Uterus (tissue), 4 donors: ENCODE measurements around the gene FKBP7. TPM values are rescaled to one million over a fixed set of nuclear protein-coding genes. Genes with fewer than 3 reads are reported as not detected.

Experiments used
- DNase-seq, 2 donors: peaks; one replicate each; pipeline ENCODE4 v3.0.0-alpha.2; 2019 to 2020
- H3K27ac ChIP-seq, 2 donors: fragments of 200-600 bp; sonication (generic); 1 replicate in 1 of 2; 2 replicates in 1 of 2; pipeline ENCODE4 v1.5.1; 2016 to 2018
- H3K27me3 ChIP-seq, 2 donors: fragments of 200-600 bp; sonication (generic); one replicate each; pipeline ENCODE4 v1.5.1; 2018 to 2019; ENCODE audit warnings: control low read depth in 1 of 2
- H3K36me3 ChIP-seq, 2 donors: fragments of 200-600 bp; sonication (generic); one replicate each; pipeline ENCODE4 v1.5.1; 2019; ENCODE audit warnings: control low read depth in 1 of 2
- H3K4me1 ChIP-seq, 2 donors: fragments of 200-600 bp; sonication (generic); one replicate each; pipeline ENCODE4 v1.5.1; 2018 to 2019; ENCODE audit warnings: control low read depth in 1 of 2
- H3K4me3 ChIP-seq, 2 donors: fragments of 200-600 bp; sonication (generic); 1 replicate in 1 of 2; 2 replicates in 1 of 2; pipeline ENCODE4 v1.5.1; 2018 to 2019; ENCODE audit warnings: mild to moderate bottlenecking in 1 of 2
- H3K9me3 ChIP-seq, 2 donors: fragments of 200-600 bp; sonication (generic); one replicate each; pipeline ENCODE4 v1.5.1; 2019; ENCODE audit warnings: control low read depth in 1 of 2
- CTCF ChIP-seq, 4 experiments: fragments of 200-600 bp in 2 of 4; fragments of 450-650 bp in 2 of 4; sonication (generic) in 2 of 4; IDR thresholded peaks; one replicate each; pipeline ENCODE4 v1.5.1; 2016 to 2019; ENCODE audit warnings: antibody characterized with exemption in 4 of 4, mild to moderate bottlenecking in 2 of 4, moderate library complexity in 1 of 4
- POLR2A ChIP-seq, 2 donors: fragments of 450-650 bp; IDR thresholded peaks; one replicate each; pipeline ENCODE4 v1.6.1; 2016; ENCODE audit warnings: antibody characterized with exemption in 2 of 2, mild to moderate bottlenecking in 1 of 2, moderate library complexity in 1 of 2
- intact Hi-C: fragments of 100-400 bp; cut with DNase I; formaldehyde crosslinking; loops from one replicate; pipeline ENCODE4 v1.15.1; 2023; ENCODE audit warnings: low total_unique reads
- total RNA-seq, 4 donors: library from RNA; depleted of rRNA in 3 of 4; stranded (reverse); fragments of >200 nt in 3 of 4; gene quantifications; one replicate each; pipeline versions ENCODE4 v1.1.0 to v1.2.4, GENCODE V29; 2014 to 2023
- donor health status: DM: yes; HTN: yes; CAD: no.

FKBP7 gene
- total RNA-seq, 4 donors from 2014 or later: 5.4 to 87.2 (median 27.0) TPM

DNA sequence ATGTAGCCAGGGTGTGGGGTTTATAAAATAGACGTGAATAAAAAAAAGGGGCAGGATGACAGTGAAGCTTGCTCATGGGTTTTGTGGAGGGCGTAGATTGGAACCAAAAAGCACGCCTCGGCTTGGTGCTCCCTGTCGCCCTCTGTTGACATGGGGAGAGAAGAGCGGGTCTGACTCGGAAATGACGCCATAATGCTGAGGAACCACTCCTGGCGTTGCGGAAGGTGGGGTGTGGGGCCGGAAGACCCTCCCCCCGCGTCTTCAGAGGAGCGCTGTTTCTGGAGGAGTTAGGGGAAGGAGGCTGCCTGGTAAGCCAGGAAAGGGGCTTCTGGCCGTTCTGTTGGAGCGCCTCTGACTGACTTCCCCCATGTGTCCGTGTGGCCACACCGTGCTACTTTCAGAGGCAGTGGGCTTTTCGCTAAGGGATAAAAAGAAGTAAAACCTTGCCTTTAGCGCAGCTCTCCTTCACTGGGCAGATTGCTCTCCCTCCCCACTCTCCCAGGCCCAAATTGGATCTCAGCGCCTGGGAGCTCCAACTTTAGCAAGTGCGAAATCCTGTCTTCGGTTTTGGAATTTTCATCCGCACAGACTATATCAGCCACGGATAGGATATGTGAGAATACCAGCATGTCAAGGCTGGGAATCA lies 44.7 kb upstream of the FKBP7 start:
- TF ChIP-seq CTCF (IDR thresholded peaks at IDR 0.05) (peak; percentile 51 to 69 (median 66)), POLR2A (IDR thresholded peaks at IDR 0.05) (peak in 1 of 2 donors; percentile 52)
- no peaks in the 10 kb centered on the region for H3K27me3 ChIP-seq
- peak; percentile 75 to 76 for DNase-seq
- intact Hi-C loops: no loop called here
- H3K36me3 ChIP-seq: no peaks in the 10 kb centered on the region
- no peaks in the 10 kb centered on the region for H3K4me1 ChIP-seq
- peak overlapping the region; percentile 65 to 76 for H3K4me3 ChIP-seq
- no peaks in the 10 kb centered on the region for H3K9me3 ChIP-seq
- H3K27ac ChIP-seq: peak overlapping the region; percentile 70 to 72

- no peaks in the 10 kb centered on the region for H3K36me3 ChIP-seq
- H3K9me3 ChIP-seq: no peaks in the 10 kb centered on the region
- no peaks in the 10 kb centered on the region for H3K27me3 ChIP-seq
- H3K27ac ChIP-seq: no peak overlapping the region
- intact Hi-C loops: no loop called here
- H3K4me3 ChIP-seq: no peak overlapping the region
- TF ChIP-seq CTCF (IDR thresholded peaks at IDR 0.05) (no peak), POLR2A (IDR thresholded peaks at IDR 0.05) (no peak)
- no peaks in the 10 kb centered on the region for H3K4me1 ChIP-seq
- DNase-seq: no peak
Observed at GRCh38 chr2:178521304-178522150, 43.1 kb upstream of the FKBP7 start.

GRCh38 chr2:178517496-178517895 lies 39.1 kb upstream of the FKBP7 start:
- no peak overlapping the region for H3K27ac ChIP-seq
- intact Hi-C loops: no loop called here

DNA sequence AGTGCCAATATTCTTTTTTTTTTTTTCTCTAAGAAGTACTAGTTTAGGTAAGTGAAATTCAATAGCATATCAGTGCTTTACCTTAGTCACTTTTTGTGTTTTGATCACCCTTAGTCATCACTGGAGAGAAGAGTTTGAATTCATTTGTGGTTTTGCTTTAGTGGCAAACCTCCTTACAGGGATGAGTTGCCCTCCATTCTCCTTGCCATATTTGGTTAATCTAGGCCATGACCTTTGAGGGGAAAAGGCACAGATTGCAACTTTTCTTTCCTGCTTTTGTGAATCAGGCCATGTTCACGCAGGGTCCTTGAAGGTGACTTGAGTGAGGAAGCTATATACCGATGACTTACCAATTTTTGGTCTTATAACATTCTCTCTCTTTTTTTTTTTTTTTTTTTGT lies 36.3 kb upstream of the FKBP7 start:
- H3K27me3 ChIP-seq: peaks cover 0 to 2% of the 10 kb centered on the region in 2 donors
- no peaks in the 10 kb centered on the region for H3K4me1 ChIP-seq
- H3K36me3 ChIP-seq: no peaks in the 10 kb centered on the region
- TF ChIP-seq POLR2A (IDR thresholded peaks at IDR 0.05) (no peak), CTCF (IDR thresholded peaks at IDR 0.05) (no peak)
- H3K4me3 ChIP-seq: no peak overlapping the region
- intact Hi-C loops: no loop called here
- no peak overlapping the region for H3K27ac ChIP-seq
- no peaks in the 10 kb centered on the region for H3K9me3 ChIP-seq
- DNase-seq: no peak

More at GRCh38 chr2:178517496-178517895, 39.1 kb upstream of the FKBP7 start:
- Histone ChIP-seq H3K4me1 (no peaks in the 10 kb centered on the region), H3K4me3 (no peak overlapping the region), H3K36me3 (no peaks in the 10 kb centered on the region), H3K9me3 (no peaks in the 10 kb centered on the region), H3K27me3 (peaks cover 0 to 2% of the 10 kb centered on the region in 2 donors)
- no peak for DNase-seq
- TF ChIP-seq POLR2A (IDR thresholded peaks at IDR 0.05): no peak
- TF ChIP-seq CTCF (IDR thresholded peaks at IDR 0.05): no peak

DNA sequence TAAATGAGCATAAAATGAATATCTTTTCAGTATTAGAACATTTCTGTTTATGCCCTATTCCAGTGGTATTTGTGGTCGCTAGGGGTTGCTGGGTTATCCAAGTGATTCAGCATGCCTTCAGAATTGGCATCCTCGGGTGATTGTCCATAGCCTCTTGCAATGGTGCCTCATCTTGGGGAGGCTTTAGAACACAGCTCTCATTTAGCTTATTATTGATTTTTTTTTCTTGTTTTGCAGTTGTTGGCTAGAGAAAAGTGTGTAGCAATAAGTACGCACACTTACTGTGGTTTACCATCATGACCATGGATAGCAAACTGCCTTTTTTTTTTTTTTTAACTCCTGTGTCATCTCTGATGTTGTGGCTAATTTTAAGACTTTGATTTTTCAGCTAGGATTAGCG lies 35.5 kb upstream of the FKBP7 start:
- TF ChIP-seq POLR2A (IDR thresholded peaks at IDR 0.05) (no peak), CTCF (IDR thresholded peaks at IDR 0.05) (no peak)
- intact Hi-C loops: no loop called here
- no peaks in the 10 kb centered on the region for H3K36me3 ChIP-seq

More for the DNA sequence above, 35.5 kb upstream of the FKBP7 start:
- Histone ChIP-seq H3K4me1 (no peaks in the 10 kb centered on the region), H3K27ac (no peak overlapping the region), H3K4me3 (no peak overlapping the region), H3K9me3 (no peaks in the 10 kb centered on the region), H3K27me3 (peaks cover 0 to 2% of the 10 kb centered on the region in 2 donors)
- DNase-seq: no peak
